H1 (cell line): ENCODE measurements around the gene MPDZ. TPM values are rescaled to one million over a fixed set of nuclear protein-coding genes. Genes with fewer than 3 reads are reported as not detected.
A peak's percentile ranks its signal among the peaks of the same experiment; 100 is the strongest.

Source experiments
- CTCF ChIA-PET: fragments of 300-600 bp; sonication (Branson Sonifier 250); formaldehyde crosslinking; loops from one replicate; lab custom pipeline; 2021; ENCODE audit not compliant: partially characterized antibody; lab: Charles Lee
- POLR2A ChIA-PET: fragments of 300-600 bp; sonication (Branson Sonifier 250); formaldehyde crosslinking; loops from one replicate; lab custom pipeline; 2021; ENCODE audit warnings: inconsistent platforms; ENCODE audit not compliant: partially characterized antibody; lab: Charles Lee
- DNase-seq, 2 experiments: peaks; one replicate each; pipeline versions ENCODE4 v3.0.0 to v3.0.0-alpha.2; 2010 to 2022; ENCODE audit warnings: low spot score in 2 of 2, low read depth in 1 of 2, mixed read lengths in 1 of 2
- FAIRE-seq: peaks from 2 replicates; lab custom pipeline; 2011; peaks lifted over from hg19 to GRCh38; lab: Jason Lieb, UNC
- H2AFZ ChIP-seq: 2 replicates; pipeline ENCODE4 v1.8.1; 2012; ENCODE audit warnings: low read length, inconsistent platforms
- H2AK5ac ChIP-seq: 2 replicates; pipeline ENCODE4 v1.6.1; 2013; ENCODE audit warnings: low read depth, low read length
- H2BK120ac ChIP-seq: replicated peaks from 2 replicates; pipeline ENCODE3; 2013; ENCODE audit warnings: low read depth, low read length, inconsistent platforms
- H2BK12ac ChIP-seq: 2 replicates; pipeline ENCODE4 v1.6.1; 2013; ENCODE audit warnings: low read depth, low read length
- H2BK15ac ChIP-seq: 2 replicates; pipeline ENCODE4 v1.6.1; 2013; ENCODE audit warnings: low read length
- H2BK20ac ChIP-seq: 2 replicates; pipeline ENCODE4 v1.6.1; 2013; ENCODE audit warnings: low read length
- H2BK5ac ChIP-seq: 2 replicates; pipeline ENCODE4 v1.6.1; 2013; ENCODE audit warnings: low read depth, low read length
- H3K14ac ChIP-seq: 2 replicates; pipeline ENCODE4 v1.6.1; 2013; ENCODE audit warnings: inconsistent platforms; ENCODE audit not compliant: insufficient read length
- H3K18ac ChIP-seq: 2 replicates; pipeline ENCODE4 v1.6.1; 2013; ENCODE audit warnings: low read length; ENCODE audit errors: extremely low read depth
- H3K23ac ChIP-seq: 2 replicates; pipeline ENCODE4 v1.6.1; 2013; ENCODE audit warnings: inconsistent platforms; ENCODE audit not compliant: insufficient read length
- H3K23me2 ChIP-seq: 2 replicates; pipeline ENCODE4 v1.6.1; 2013; ENCODE audit warnings: low read depth, low read length
- H3K27ac ChIP-seq: 2 replicates; pipeline ENCODE4 v1.6.1; 2011; ENCODE audit warnings: low read depth, low read length, inconsistent platforms
- H3K27me3 ChIP-seq, 4 experiments: replicated peaks in 1 of 4; 1 replicate in 1 of 4; 2 replicates in 3 of 4; pipeline versions ENCODE4 v1.6.1 to v1.8.1; 2011 to 2013; ENCODE audit warnings: low read length in 3 of 4, mild to moderate bottlenecking in 3 of 4, inconsistent platforms in 2 of 4, mixed read lengths in 2 of 4, moderate library complexity in 1 of 4; ENCODE audit not compliant: control insufficient read depth in 3 of 4, insufficient read depth in 3 of 4; ENCODE audit errors: extremely low read depth in 1 of 4
- H3K36me3 ChIP-seq, 4 experiments: 2 replicates each; pipeline versions ENCODE4 v1.6.1 to v1.8.1; 2011 to 2013; ENCODE audit warnings: mild to moderate bottlenecking in 4 of 4, low read length in 3 of 4, moderate library complexity in 2 of 4, control low read depth in 1 of 4, inconsistent platforms in 1 of 4; ENCODE audit not compliant: insufficient read depth in 4 of 4, control insufficient read depth in 2 of 4
- H3K4ac ChIP-seq: replicated peaks from 2 replicates; pipeline ENCODE3; 2013; ENCODE audit warnings: low read length, low read depth, mixed read lengths, inconsistent platforms; ENCODE audit not compliant: insufficient read length
- H3K4me1 ChIP-seq, 4 experiments: replicated peaks in 1 of 4; 1 replicate in 1 of 4; 2 replicates in 3 of 4; pipeline versions ENCODE4 v1.6.1 to v1.8.1; 2011 to 2013; ENCODE audit warnings: low read length in 3 of 4, inconsistent platforms in 2 of 4, mixed read lengths in 1 of 4; ENCODE audit not compliant: insufficient read depth in 4 of 4, control insufficient read depth in 3 of 4
- H3K4me2 ChIP-seq, 2 experiments: 2 replicates each; pipeline versions ENCODE4 v1.6.1 to v1.8.1; 2011 to 2013; ENCODE audit warnings: low read depth in 2 of 2, low read length in 2 of 2, control low read depth in 1 of 2, inconsistent platforms in 1 of 2, mild to moderate bottlenecking in 1 of 2; ENCODE audit not compliant: insufficient read depth in 1 of 2
- H3K4me3 ChIP-seq, 4 experiments: fragments of 200-600, 300-600 bp in 1 of 4; sonication (generic), shearing (Covaris generic), sonication (Bioruptor Twin) in 1 of 4; 2 replicates each; pipeline versions ENCODE4 v1.5.1 to v1.8.1; 2011 to 2016; ENCODE audit warnings: low read length in 4 of 4, low read depth in 3 of 4, control low read depth in 2 of 4, inconsistent platforms in 2 of 4, mild to moderate bottlenecking in 2 of 4, mixed read lengths in 1 of 4, moderate library complexity in 1 of 4; ENCODE audit not compliant: insufficient read depth in 2 of 4; ENCODE audit errors: extremely low read depth in 1 of 4
- H3K56ac ChIP-seq: replicated peaks from 2 replicates; pipeline ENCODE3; 2013; ENCODE audit warnings: low read depth, mild to moderate bottlenecking, mixed read lengths, low read length, inconsistent platforms; ENCODE audit not compliant: insufficient read length
- H3K79me1 ChIP-seq: 2 replicates; pipeline ENCODE4 v1.6.1; 2013; ENCODE audit warnings: low read depth, low read length, control low read depth
- H3K79me2 ChIP-seq, 2 experiments: 2 replicates each; pipeline versions ENCODE4 v1.6.1 to v1.8.1; 2012 to 2013; ENCODE audit warnings: low read length in 2 of 2, mild to moderate bottlenecking in 2 of 2, inconsistent platforms in 1 of 2; ENCODE audit not compliant: insufficient read depth in 2 of 2, control insufficient read depth in 1 of 2
- H3K9ac ChIP-seq, 4 experiments: replicated peaks in 1 of 4; 1 replicate in 1 of 4; 2 replicates in 3 of 4; pipeline versions ENCODE4 v1.6.1 to v1.8.1; 2011 to 2013; ENCODE audit warnings: low read depth in 3 of 4, low read length in 3 of 4, control low read depth in 2 of 4, mild to moderate bottlenecking in 2 of 4, moderate library complexity in 2 of 4, inconsistent platforms in 1 of 4; ENCODE audit errors: extremely low read depth in 1 of 4
- H3K9me3 ChIP-seq, 2 experiments: 2 replicates each; pipeline versions ENCODE4 v1.6.1 to v1.8.1; 2012 to 2013; ENCODE audit warnings: mild to moderate bottlenecking in 2 of 2, moderate library complexity in 2 of 2, control low read depth in 1 of 2, inconsistent platforms in 1 of 2, low read depth in 1 of 2, low read length in 1 of 2, mixed read lengths in 1 of 2; ENCODE audit not compliant: insufficient read depth in 2 of 2
- H4K20me1 ChIP-seq, 2 experiments: replicated peaks in 1 of 2; 2 replicates each; pipeline versions ENCODE3 to v1.8.1; 2011 to 2013; ENCODE audit warnings: inconsistent platforms in 2 of 2, low read length in 2 of 2, mild to moderate bottlenecking in 1 of 2; ENCODE audit not compliant: insufficient read depth in 2 of 2, control insufficient read depth in 1 of 2
- H4K5ac ChIP-seq: 2 replicates; pipeline ENCODE4 v1.6.1; 2013; ENCODE audit warnings: low read length, low read depth, mixed read lengths, inconsistent platforms; ENCODE audit not compliant: insufficient read length
- H4K8ac ChIP-seq: 2 replicates; pipeline ENCODE4 v1.8.0; 2013; ENCODE audit warnings: mild to moderate bottlenecking, moderate library complexity, low read length, inconsistent platforms; ENCODE audit not compliant: insufficient read depth; ENCODE audit errors: extremely low read depth
- H4K91ac ChIP-seq: replicated peaks from 2 replicates; pipeline ENCODE3; 2013; ENCODE audit warnings: low read length, mixed read lengths, inconsistent platforms; ENCODE audit not compliant: insufficient read length
- BRCA1 ChIP-seq: IDR thresholded peaks from 2 replicates; pipeline ENCODE4 v1.6.1; 2012; ENCODE audit warnings: low read depth, low read length, improper control_type of control experiment
- CHD2 ChIP-seq: IDR thresholded peaks from 2 replicates; pipeline ENCODE4 v1.6.1; 2012; ENCODE audit warnings: low read length, improper control_type of control experiment
- EP300 ChIP-seq, 2 experiments: IDR thresholded peaks; 1 replicate in 1 of 2; 2 replicates in 1 of 2; pipeline ENCODE4 v1.6.1; 2011 to 2012; ENCODE audit warnings: low read depth in 2 of 2, low read length in 2 of 2, mild to moderate bottlenecking in 2 of 2, borderline replicate concordance in 1 of 2, inconsistent platforms in 1 of 2, moderate library complexity in 1 of 2
- EZH2 ChIP-seq: fragments of 200-600 bp; sonication (generic); IDR thresholded peaks from 2 replicates; pipeline ENCODE4 v1.7.1; 2012; ENCODE audit warnings: low read depth, mild to moderate bottlenecking, moderate library complexity, low read length, inconsistent platforms; ENCODE audit not compliant: severe bottlenecking
- FOSL1 ChIP-seq: IDR thresholded peaks from 2 replicates; pipeline ENCODE4 v1.6.1; 2011; ENCODE audit warnings: mild to moderate bottlenecking, low read depth, low read length, moderate library complexity; ENCODE audit not compliant: insufficient read depth
- KDM1A ChIP-seq: fragments of 200-600, 300-600 bp; sonication (generic); IDR thresholded peaks from 2 replicates; pipeline ENCODE4 v1.7.1; 2016; ENCODE audit warnings: mild to moderate bottlenecking, low read length, borderline replicate concordance
- PHF8 ChIP-seq: fragments of 200-600 bp; sonication (generic); conservative IDR thresholded peaks from 2 replicates; pipeline ENCODE4 v1.7.1; 2012; ENCODE audit warnings: low read depth, mild to moderate bottlenecking, inconsistent platforms, low read length, moderate library complexity
- RFX5 ChIP-seq: IDR thresholded peaks from 2 replicates; pipeline ENCODE4 v1.6.1; 2011; ENCODE audit warnings: low read depth, low read length, improper control_type of control experiment, borderline replicate concordance
- RXRA ChIP-seq: IDR thresholded peaks from 2 replicates; pipeline ENCODE4 v1.6.1; 2011; ENCODE audit warnings: low read depth, mild to moderate bottlenecking, low read length, moderate library complexity; ENCODE audit not compliant: insufficient read depth
- SAP30 ChIP-seq: fragments of 300-600 bp; sonication (generic); IDR thresholded peaks from 2 replicates; pipeline ENCODE4 v1.7.1; 2012; ENCODE audit warnings: low read length, moderate library complexity, mild to moderate bottlenecking, inconsistent platforms; ENCODE audit not compliant: insufficient read depth, insufficient replicate concordance
- SP2 ChIP-seq: IDR thresholded peaks from 2 replicates; pipeline ENCODE4 v1.6.1; 2012; ENCODE audit warnings: mild to moderate bottlenecking, low read length, inconsistent platforms
- polyA plus RNA-seq, 7 experiments: library from polyadenylated mRNA; depleted of rRNA in 3 of 7; stranded (reverse) in 5 of 7; unstranded in 2 of 7; fragments of >200 nt in 5 of 7; fragments of 200-250 nt in 2 of 7; gene quantifications; 1 replicate in 5 of 7; 2 replicates in 1 of 7; 4 replicates in 1 of 7; pipeline versions ENCODE4 v1.2.1 to v1.2.3, GENCODE V29; 2011 to 2013; ENCODE audit warnings: missing spikeins in 2 of 7, mixed read lengths in 2 of 7
- total RNA-seq: library from RNA; stranded (reverse); fragmentation: NEBNext Ultra II Directional; extraction: Animal tissue kit (Norgen Biotek cat#: 25700); gene quantifications from 2 replicates; pipeline ENCODE4 v1.2.1, GENCODE V29; 2021
- TF ChIP-seq, protein P1 (sequence below): IDR thresholded peaks from 2 replicates; pipeline ENCODE4 v1.6.1; 2011; ENCODE audit warnings: low read depth, mild to moderate bottlenecking, low read length; ENCODE audit not compliant: insufficient read depth
- TF ChIP-seq, protein P2 (sequence below): IDR thresholded peaks from 2 replicates; pipeline ENCODE4 v1.6.1; 2012; ENCODE audit warnings: inconsistent platforms

Gene MPDZ
- total and polyA plus RNA-seq, 2 of the 8 experiments (the other 6 are each of a cell fraction or from before 2014, with no cell fraction given): 14.6 to 39.4 TPM

DNA sequence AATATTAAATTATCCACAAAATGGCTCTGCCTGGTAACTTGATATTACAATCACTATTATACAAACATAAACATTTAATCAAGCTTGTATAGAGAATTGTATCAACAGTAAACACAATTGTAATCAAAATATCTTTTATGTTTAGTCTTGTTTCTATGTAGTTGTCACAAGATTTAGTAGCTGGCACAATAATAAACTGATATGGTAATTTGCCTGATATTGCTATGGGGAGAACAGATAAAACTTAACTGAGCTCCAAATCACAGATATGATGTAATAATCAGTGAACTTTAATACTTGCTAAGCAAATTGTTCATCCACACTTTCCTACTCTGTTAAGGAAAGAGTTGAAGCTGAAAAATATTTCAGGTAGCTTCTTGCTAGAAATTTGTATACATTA is 189.8 kb downstream of the MPDZ start:
- DNase-seq (no peak), FAIRE-seq (no peak)
- H3K56ac ChIP-seq: no peak overlapping the region
- no peak overlapping the region for H3K14ac ChIP-seq
- H3K36me3 ChIP-seq: no peaks in the 10 kb centered on the region
- H3K4me3 ChIP-seq: no peak overlapping the region
- no peak overlapping the region for H3K23ac ChIP-seq
- no peak overlapping the region for H2AK5ac ChIP-seq
- no peak overlapping the region for H2AFZ ChIP-seq
- H4K91ac ChIP-seq: no peak overlapping the region
- H4K8ac ChIP-seq: no peak overlapping the region
- no peaks in the 10 kb centered on the region for H3K79me1 ChIP-seq
- H2BK120ac ChIP-seq: no peak overlapping the region
- H3K27me3 ChIP-seq: no peaks in the 10 kb centered on the region
- no peaks in the 10 kb centered on the region for H3K79me2 ChIP-seq
- ChIA-PET CTCF (interaction anchor here (0.8 to 4.3 kb wide), 21 partner anchors 10 to 685 kb away, joined by 3 to 49 read pairs (median 5); no protein-coding TSS in a partner anchor), POLR2A (interaction anchor here (0.5 kb wide), 1 partner anchor 233 kb away, joined by 3 read pairs; no protein-coding TSS in a partner anchor)
- H3K9ac ChIP-seq: peak overlapping the region in 1 of 4 experiments; percentile 49; a peak in 1 of 7 replicates
- H3K9me3 ChIP-seq: no peaks in the 10 kb centered on the region
- no peak overlapping the region for H3K27ac ChIP-seq
- no peak overlapping the region for H4K5ac ChIP-seq
- H3K4ac ChIP-seq: no peak overlapping the region
- H2BK15ac ChIP-seq: no peak overlapping the region
- no peak overlapping the region for H2BK5ac ChIP-seq
- H4K20me1 ChIP-seq: no peaks in the 10 kb centered on the region
- no peaks in the 10 kb centered on the region for H3K23me2 ChIP-seq
- H2BK20ac ChIP-seq: no peak overlapping the region
- TF ChIP-seq CHD2 (no peak), SAP30 (no peak), EZH2 (no peak), RXRA (no peak), KDM1A (no peak), EP300 (IDR thresholded peaks at IDR 0.05; ENCODE audit: borderline replicate concordance in 1 of 2, low read depth in 2 of 2, low read length in 2 of 2) (no peak), PHF8 (no peak), BRCA1 (no peak), SP2 (no peak), FOSL1 (no peak), RFX5 (no peak)
- TF ChIP-seq, protein P1, sequence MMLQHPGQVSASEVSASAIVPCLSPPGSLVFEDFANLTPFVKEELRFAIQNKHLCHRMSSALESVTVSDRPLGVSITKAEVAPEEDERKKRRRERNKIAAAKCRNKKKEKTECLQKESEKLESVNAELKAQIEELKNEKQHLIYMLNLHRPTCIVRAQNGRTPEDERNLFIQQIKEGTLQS: no peak
- TF ChIP-seq, protein P2, sequence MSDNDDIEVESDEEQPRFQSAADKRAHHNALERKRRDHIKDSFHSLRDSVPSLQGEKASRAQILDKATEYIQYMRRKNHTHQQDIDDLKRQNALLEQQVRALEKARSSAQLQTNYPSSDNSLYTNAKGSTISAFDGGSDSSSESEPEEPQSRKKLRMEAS: no peak
- no peak overlapping the region for H3K4me2 ChIP-seq
- no peak overlapping the region for H2BK12ac ChIP-seq
- no peak overlapping the region for H3K18ac ChIP-seq
- H3K4me1 ChIP-seq: no peaks in the 10 kb centered on the region; a peak in 1 of 7 replicates
